ENCODE results near the gene DYNLT2B.
"Not testable (repeated sequence)": the region's sequence is repeated elsewhere in the genome, so short reads cannot be mapped to it uniquely, and the experiment has no call there.

DNA sequence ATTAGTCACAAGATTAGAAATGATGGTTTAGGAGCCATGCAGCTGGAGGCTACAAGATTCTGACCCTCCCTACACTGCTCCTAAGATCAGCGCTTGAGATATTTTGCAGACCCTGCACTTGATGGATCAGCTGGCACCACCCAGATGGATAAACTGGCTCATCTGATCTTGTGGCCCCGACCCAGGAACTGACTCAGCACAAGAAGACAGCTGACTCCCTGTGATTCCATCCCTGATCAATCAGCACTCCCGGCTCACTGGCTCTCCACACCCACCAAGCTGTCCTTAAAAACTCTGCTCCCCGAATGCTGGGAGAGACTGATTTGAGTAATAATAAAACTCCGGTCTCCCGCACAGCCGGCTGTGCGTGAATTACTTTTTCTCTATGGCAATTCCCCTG lies 15.1 kb downstream of the DYNLT2B start:
- not testable (repeated sequence) for TF ChIP-seq CTCF (conservative IDR thresholded peaks at IDR 0.05); ZFX (IDR thresholded peaks at IDR 0.05)

Data from C4-2B (cell line).